ENCODE results near the gene PPEF2. TPM values are rescaled to one million over a fixed set of nuclear protein-coding genes. Genes with fewer than 3 reads are reported as not detected.
"Not testable (repeated sequence)": the region's sequence is repeated elsewhere in the genome, so short reads cannot be mapped to it uniquely, and the experiment has no call there.

Gene PPEF2
- total RNA-seq, 1 donor from 2014 or later, result 0.09 TPM

- no peak overlapping the region for H3K4me3 Mint-ChIP-seq
- no peak for DNase-seq (ENCODE audit: low read depth, low spot score)
- H3K4me1 Mint-ChIP-seq, result peaks cover 4% of the 10 kb centered on the region
- no peak overlapping the region for H3K27ac Mint-ChIP-seq (ENCODE audit: unreplicated experiment)
- H3K36me3 Mint-ChIP-seq (ENCODE audit: low read depth), result peaks cover 8% of the 10 kb centered on the region
- no peaks in the 10 kb centered on the region for H3K27me3 Mint-ChIP-seq (ENCODE audit: low read depth)
- no peak for TF ChIP-seq CTCF (conservative IDR thresholded peaks at IDR 0.05)
- H3K9me3 Mint-ChIP-seq, result no peaks in the 10 kb centered on the region
These were observed 19.7 kb upstream of the PPEF2 start for GRCh38 chr4:75921910-75922309.

- peak overlapping the region; percentile 65 for H3K27ac Mint-ChIP-seq (ENCODE audit: unreplicated experiment)
- no peaks in the 10 kb centered on the region for H3K9me3 Mint-ChIP-seq
- no peak for DNase-seq (ENCODE audit: low read depth, low spot score)
- H3K4me1 Mint-ChIP-seq, result peaks cover 10% of the 10 kb centered on the region
- no peak overlapping the region for H3K4me3 Mint-ChIP-seq
- no peak for TF ChIP-seq CTCF (conservative IDR thresholded peaks at IDR 0.05)
- peaks cover 8% of the 10 kb centered on the region for H3K36me3 Mint-ChIP-seq (ENCODE audit: low read depth)
- H3K27me3 Mint-ChIP-seq (ENCODE audit: low read depth), result no peaks in the 10 kb centered on the region
These were observed 18.1 kb upstream of the PPEF2 start for GRCh38 chr4:75920327-75920726.

GRCh38 chr4:75919920-75920319 is 17.7 kb upstream of the PPEF2 start:
- no peak for DNase-seq (ENCODE audit: low read depth, low spot score)
- Mint-ChIP-seq H3K27me3 (ENCODE audit: low read depth) (no peaks in the 10 kb centered on the region), H3K27ac (ENCODE audit: unreplicated experiment) (no peak overlapping the region), H3K4me1 (peaks cover 7% of the 10 kb centered on the region), H3K36me3 (ENCODE audit: low read depth) (peaks cover 8% of the 10 kb centered on the region), H3K4me3 (no peak overlapping the region), H3K9me3 (no peaks in the 10 kb centered on the region)
- TF ChIP-seq CTCF (conservative IDR thresholded peaks at IDR 0.05), result no peak

- H3K9me3 Mint-ChIP-seq, result no peaks in the 10 kb centered on the region
- peaks cover 7% of the 10 kb centered on the region for H3K4me1 Mint-ChIP-seq
- peaks cover 5% of the 10 kb centered on the region for H3K36me3 Mint-ChIP-seq (ENCODE audit: low read depth)
- H3K27ac Mint-ChIP-seq (ENCODE audit: unreplicated experiment), result peak overlapping the region; percentile 86
- DNase-seq (ENCODE audit: low read depth, low spot score), result peak; percentile 40
- TF ChIP-seq CTCF (conservative IDR thresholded peaks at IDR 0.05), result peak; percentile 81
- no peak overlapping the region for H3K4me3 Mint-ChIP-seq
- H3K27me3 Mint-ChIP-seq (ENCODE audit: low read depth), result no peaks in the 10 kb centered on the region
These were observed 13.9 kb upstream of the PPEF2 start for GRCh38 chr4:75916091-75916661.

GRCh38 chr4:75912968-75913367 is 10.7 kb upstream of the PPEF2 start:
- TF ChIP-seq CTCF (conservative IDR thresholded peaks at IDR 0.05), result no peak
- Mint-ChIP-seq H3K36me3 (ENCODE audit: low read depth) (peaks cover 7% of the 10 kb centered on the region), H3K9me3 (peaks cover 3% of the 10 kb centered on the region), H3K4me3 (no peak overlapping the region), H3K4me1 (peaks cover 7% of the 10 kb centered on the region), H3K27ac (ENCODE audit: unreplicated experiment) (no peak overlapping the region), H3K27me3 (ENCODE audit: low read depth) (no peaks in the 10 kb centered on the region)
- DNase-seq (ENCODE audit: low read depth, low spot score), result no peak

- not testable (repeated sequence) for H3K4me3 Mint-ChIP-seq; H3K36me3 Mint-ChIP-seq (ENCODE audit: low read depth); H3K27me3 Mint-ChIP-seq (ENCODE audit: low read depth); H3K27ac Mint-ChIP-seq (ENCODE audit: unreplicated experiment); H3K4me1 Mint-ChIP-seq; H3K9me3 Mint-ChIP-seq; DNase-seq (ENCODE audit: low read depth, low spot score)
These were observed 8.6 kb upstream of the PPEF2 start for GRCh38 chr4:75910831-75911230.

Measured in neural crest cell (in vitro differentiated cells).